ENCODE data around the gene CCBE1.

Gene CCBE1

DNA sequence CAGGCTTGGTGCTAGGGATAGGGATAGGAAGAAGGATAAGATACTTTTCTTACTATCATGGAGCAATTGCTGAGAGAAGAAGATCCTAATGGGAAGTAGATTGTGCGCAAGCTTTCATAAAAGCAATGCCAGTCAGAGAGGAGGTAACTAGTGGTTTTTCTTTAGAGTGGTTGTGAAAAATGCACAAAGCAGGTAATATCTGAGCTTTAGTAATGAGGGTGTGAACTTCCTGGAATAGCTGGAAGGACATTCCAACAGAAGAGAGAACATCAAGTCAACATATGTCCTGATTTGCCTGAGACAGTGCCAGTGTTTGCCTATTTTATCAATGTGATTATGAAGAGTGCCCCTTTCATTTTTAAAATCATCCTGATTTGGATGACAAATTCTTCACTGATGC, 34.1 kb downstream of the CCBE1 start:
- no peak overlapping the region for H3K4me3 ChIP-seq (ENCODE audit: low read depth, low read length)
- DNase-seq (ENCODE audit: low read depth, low spot score) = no peak
- CTCF ChIA-PET = interaction anchor here (0.8 to 3.5 kb wide), 3 partner anchors 32 to 160 kb away, joined by 3 to 16 read pairs (median 4); partner anchors contain the start of gene CCBE1
- TF ChIP-seq, protein P1, sequence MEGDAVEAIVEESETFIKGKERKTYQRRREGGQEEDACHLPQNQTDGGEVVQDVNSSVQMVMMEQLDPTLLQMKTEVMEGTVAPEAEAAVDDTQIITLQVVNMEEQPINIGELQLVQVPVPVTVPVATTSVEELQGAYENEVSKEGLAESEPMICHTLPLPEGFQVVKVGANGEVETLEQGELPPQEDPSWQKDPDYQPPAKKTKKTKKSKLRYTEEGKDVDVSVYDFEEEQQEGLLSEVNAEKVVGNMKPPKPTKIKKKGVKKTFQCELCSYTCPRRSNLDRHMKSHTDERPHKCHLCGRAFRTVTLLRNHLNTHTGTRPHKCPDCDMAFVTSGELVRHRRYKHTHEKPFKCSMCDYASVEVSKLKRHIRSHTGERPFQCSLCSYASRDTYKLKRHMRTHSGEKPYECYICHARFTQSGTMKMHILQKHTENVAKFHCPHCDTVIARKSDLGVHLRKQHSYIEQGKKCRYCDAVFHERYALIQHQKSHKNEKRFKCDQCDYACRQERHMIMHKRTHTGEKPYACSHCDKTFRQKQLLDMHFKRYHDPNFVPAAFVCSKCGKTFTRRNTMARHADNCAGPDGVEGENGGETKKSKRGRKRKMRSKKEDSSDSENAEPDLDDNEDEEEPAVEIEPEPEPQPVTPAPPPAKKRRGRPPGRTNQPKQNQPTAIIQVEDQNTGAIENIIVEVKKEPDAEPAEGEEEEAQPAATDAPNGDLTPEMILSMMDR (IDR thresholded peaks at IDR 0.05; ENCODE audit: insufficient read depth, low read length, missing control alignments) = no peak
- POLR2A ChIA-PET = no interaction called here

DNA sequence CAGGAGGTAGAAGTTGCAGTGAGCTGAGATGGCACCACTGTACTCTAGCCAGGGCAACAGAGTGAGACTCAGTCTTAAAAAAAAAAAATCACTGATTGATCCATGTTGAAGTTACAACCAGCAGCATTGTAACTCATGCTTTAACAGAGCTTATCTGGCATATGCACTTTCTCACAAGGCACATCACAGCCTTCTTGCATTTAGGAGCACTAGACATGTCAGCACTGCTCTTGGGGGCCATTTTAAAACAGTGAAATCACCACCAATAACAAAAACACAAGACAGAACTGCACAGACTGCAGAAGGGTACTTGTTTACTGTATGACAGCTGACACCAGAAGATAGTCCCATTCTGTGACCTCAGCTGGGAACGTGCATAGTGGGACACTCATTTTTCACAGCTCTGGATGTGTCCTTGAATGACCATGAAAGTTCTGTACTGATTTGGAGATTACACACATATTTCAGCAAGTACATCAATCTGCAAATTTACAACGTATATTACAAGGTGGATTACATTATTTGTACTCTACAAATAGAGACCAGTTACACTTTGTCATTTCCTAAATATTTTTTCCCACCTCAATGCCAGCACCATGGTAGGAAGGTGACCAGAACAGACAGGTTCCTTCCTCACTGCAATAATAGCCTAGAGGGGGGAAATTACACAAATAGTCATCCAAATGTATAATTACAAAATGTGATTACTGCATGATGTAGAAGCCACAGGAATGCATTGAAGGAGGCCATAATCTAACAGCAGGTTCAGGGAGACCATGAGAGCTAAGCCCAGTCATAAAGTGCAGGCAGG, 35.1 kb downstream of the CCBE1 start:
- DNase-seq (ENCODE audit: low read depth, low spot score) = no peak
- H3K4me3 ChIP-seq (ENCODE audit: low read depth, low read length) = no peak overlapping the region
- TF ChIP-seq, protein P1 (IDR thresholded peaks at IDR 0.05; ENCODE audit: insufficient read depth, low read length, missing control alignments) = no peak
- POLR2A ChIA-PET = interaction anchor here (0.6 kb wide), 1 partner anchor 122 kb away, joined by 3 read pairs; no protein-coding TSS in a partner anchor
- CTCF ChIA-PET = interaction anchor here (0.8 to 3.5 kb wide), 5 partner anchors 10 to 203 kb away, joined by 3 to 16 read pairs (median 4); no protein-coding TSS in a partner anchor

DNA sequence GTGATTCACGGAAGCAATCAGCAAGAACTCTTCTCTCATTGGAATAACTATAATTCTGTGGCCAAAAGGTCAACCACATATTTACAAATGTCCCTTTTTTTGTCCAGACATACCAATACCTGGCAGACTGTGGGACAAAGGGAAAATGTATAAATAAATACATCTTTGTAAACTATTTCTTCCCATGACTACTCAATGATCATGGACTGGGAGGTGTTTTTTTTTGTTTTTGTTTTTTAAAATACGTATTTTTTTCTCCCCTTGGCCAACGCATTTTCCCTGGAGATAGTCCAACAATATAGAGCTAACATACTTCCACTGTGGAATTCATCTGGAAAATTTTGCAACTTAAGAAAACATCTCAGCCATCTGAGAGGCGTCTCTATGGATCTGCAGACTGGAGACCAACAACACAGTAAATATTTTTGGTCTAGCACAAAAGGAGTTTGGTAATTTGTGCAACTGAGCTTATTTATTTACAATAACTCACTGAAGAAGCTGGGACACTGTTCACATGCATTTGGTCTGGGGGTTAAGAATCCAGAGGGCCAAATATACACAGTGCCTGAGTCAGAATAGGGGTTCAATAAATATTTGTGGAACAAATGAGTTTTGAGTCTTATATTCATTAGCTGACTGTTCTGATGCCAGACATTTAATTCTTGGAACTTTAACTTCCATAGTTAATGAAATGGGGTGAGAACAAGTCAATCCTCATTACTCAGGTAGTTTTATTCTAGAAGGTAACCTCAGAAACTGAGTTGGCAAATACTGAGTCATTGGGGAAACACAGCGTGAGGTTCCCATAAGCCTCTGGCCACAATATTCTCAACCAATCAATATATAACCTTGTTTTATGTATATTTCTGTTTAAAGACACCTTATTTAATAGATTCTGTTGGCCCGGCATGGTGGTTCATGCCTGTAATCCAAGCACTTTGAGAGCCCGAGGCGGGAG, 36.2 kb downstream of the CCBE1 start:
- CTCF ChIA-PET = interaction anchor here (1.0 to 3.5 kb wide), 7 partner anchors 9 to 412 kb away, joined by 3 to 16 read pairs (median 4); partner anchors contain the start of gene CCBE1
- H3K4me3 ChIP-seq (ENCODE audit: low read depth, low read length) = no peak overlapping the region
- TF ChIP-seq, protein P1 (IDR thresholded peaks at IDR 0.05; ENCODE audit: insufficient read depth, low read length, missing control alignments) = no peak
- POLR2A ChIA-PET = interaction anchor here (0.9 kb wide), 1 partner anchor 36 kb away, joined by 3 read pairs; the partner anchor contains the start of gene CCBE1
- DNase-seq (ENCODE audit: low read depth, low spot score) = peak; percentile 80

DNA sequence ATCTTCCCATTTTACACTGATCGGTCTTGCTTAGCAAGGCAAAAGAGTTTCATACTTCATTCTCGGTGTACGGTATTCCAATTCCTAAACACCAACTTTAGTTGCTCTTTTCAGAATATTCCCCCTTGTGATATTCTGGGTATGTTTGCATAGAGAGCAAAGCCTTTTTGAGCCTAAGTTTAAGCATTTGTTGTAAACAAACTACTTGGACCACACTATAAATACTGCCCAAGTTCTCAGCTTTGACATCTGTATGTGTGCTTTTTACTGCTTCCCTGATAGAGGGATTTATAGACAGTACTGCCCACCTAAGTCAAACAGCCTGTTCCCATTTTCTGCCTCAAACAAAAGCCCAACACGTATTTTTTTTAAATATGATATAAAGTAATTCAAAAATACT, 36.9 kb downstream of the CCBE1 start:
- TF ChIP-seq, protein P1 (IDR thresholded peaks at IDR 0.05; ENCODE audit: insufficient read depth, low read length, missing control alignments) = no peak
- ChIA-PET CTCF (interaction anchor here (1.1 to 3.5 kb wide), 8 partner anchors 8 to 411 kb away, joined by 3 to 16 read pairs (median 4); partner anchors contain the start of gene CCBE1), POLR2A (interaction anchor here (0.9 to 1.5 kb wide), 2 partner anchors 24 to 37 kb away, joined by 3 to 4 read pairs; partner anchors contain the start of gene CCBE1)
- H3K4me3 ChIP-seq (ENCODE audit: low read depth, low read length) = no peak overlapping the region
- no peak for DNase-seq (ENCODE audit: low read depth, low spot score)

DNA sequence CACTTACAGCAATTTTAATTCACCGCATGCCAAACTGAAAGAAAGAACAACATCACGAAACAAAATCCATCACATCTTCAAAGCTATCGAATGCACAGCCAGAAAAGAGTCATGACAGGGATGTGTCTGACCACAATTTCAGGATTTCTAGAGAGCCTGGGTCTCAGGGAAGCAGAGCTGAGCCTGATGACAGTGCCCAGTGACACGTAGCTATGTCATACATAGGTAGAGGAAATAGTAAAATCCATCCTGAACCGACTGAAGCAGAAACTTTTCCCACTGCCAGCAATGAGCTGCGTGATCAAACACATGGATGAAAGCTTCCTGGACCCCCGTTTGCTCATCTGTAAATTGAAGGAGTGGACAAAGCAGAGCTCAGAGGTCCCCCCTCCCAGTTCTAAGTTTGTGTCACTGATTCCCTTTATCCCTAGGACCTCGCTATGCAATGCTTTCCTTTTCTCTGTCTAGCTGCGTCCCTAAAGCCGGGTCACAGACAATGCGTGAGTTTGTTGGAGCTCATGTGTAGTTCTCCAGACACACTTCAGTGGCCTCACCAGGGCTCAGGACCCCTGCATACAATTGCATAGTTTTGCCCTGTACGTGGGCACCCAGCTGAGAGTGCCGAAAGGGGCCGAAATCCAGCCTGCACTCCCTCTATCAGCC, 37.6 kb downstream of the CCBE1 start:
- CTCF ChIA-PET = interaction anchor here (0.9 to 3.7 kb wide), 13 partner anchors 8 to 411 kb away, joined by 3 to 19 read pairs (median 5); partner anchors contain the start of gene CCBE1
- DNase-seq (ENCODE audit: low read depth, low spot score) = no peak
- POLR2A ChIA-PET = interaction anchor here (1.5 kb wide), 1 partner anchor 25 kb away, joined by 4 read pairs; no protein-coding TSS in a partner anchor
- H3K4me3 ChIP-seq (ENCODE audit: low read depth, low read length) = peak overlapping the region; percentile 38
- TF ChIP-seq, protein P1 (IDR thresholded peaks at IDR 0.05; ENCODE audit: insufficient read depth, low read length, missing control alignments) = no peak

Measured in AG04449 (cell line).